Central memory CD4-positive, alpha-beta T cell (primary cell): Measurements from ENCODE around the gene NEURL4.
A peak's percentile ranks its signal among the peaks of the same experiment; 100 is the strongest.

Experiments
- DNase-seq: peaks from one replicate; pipeline ENCODE4 v3.0.0; 2022

Gene NEURL4

GRCh38 chr17:7321466-7321865 is 7.7 kb downstream of the NEURL4 start:
- no peak for DNase-seq

DNA sequence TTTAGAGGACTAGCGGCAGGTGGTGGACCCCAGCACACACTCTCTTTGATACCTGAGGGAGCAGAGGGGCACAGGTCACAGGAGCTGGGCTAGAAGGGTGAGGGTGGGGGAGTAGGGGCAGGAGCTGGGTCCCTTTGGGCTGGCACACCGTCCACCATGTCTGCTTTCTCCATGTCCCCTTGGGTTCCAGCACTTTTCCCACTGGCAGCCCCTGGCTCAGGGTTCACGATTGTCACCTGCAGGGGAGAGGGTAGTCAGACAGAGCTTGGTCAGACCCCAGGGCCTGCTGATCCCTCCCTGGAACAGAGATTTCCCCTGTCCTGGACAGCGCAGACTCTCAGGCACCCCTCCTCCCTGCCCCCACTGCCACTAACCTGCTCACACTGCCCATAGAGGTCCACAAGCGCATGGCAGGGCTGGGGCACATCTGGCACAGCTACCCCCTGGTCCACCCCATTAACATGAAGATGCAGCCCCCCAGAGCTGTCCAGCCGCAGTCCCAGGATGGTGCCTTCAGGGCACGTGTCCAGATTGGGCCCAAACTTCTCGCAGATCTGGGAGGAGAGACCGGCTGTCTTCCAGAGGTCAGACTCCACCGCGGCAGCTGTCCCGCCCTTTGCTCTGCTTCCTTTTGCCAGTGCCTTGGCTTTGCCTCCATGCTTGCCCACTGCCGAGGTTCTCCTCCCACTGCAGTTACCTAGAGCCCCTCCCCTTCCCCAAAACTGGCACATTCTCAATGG is 10.8 kb downstream of the NEURL4 start:
- no peak for DNase-seq

GRCh38 chr17:7317161-7317803 is 11.9 kb downstream of the NEURL4 start:
- no peak for DNase-seq

DNA sequence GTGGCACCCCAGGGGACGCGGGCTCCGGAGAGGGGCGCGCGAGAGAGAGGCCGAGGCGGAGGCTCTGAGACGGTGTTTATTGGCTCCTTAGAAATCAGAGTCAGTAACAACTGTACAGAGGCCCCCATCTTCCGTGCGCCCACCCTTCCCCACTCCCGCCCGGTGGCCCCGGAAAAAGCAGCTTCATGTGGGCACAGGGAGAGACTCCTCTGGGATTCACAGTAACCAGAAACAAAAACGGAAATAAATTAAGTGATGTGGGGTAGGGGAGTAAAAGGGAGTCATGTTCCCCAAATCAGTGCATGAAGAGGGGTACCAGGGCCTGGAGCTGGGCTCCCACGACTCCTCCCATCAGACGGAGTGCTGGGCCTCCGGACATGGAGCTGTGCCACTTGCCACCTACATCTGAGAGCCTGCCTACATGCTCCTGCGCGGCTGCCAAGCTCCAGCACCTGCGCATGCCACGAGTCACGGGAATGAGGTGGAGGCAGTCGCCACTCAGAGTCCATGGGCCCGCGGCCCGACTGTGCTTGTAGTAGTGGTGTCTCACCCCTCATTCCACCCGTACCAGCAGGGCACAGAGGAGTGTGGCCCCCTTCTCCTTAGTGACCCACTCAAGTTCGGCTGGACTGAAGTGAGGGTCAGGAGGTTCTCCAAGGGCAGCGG is 13.4 kb downstream of the NEURL4 start:
- DNase-seq = no peak

DNA sequence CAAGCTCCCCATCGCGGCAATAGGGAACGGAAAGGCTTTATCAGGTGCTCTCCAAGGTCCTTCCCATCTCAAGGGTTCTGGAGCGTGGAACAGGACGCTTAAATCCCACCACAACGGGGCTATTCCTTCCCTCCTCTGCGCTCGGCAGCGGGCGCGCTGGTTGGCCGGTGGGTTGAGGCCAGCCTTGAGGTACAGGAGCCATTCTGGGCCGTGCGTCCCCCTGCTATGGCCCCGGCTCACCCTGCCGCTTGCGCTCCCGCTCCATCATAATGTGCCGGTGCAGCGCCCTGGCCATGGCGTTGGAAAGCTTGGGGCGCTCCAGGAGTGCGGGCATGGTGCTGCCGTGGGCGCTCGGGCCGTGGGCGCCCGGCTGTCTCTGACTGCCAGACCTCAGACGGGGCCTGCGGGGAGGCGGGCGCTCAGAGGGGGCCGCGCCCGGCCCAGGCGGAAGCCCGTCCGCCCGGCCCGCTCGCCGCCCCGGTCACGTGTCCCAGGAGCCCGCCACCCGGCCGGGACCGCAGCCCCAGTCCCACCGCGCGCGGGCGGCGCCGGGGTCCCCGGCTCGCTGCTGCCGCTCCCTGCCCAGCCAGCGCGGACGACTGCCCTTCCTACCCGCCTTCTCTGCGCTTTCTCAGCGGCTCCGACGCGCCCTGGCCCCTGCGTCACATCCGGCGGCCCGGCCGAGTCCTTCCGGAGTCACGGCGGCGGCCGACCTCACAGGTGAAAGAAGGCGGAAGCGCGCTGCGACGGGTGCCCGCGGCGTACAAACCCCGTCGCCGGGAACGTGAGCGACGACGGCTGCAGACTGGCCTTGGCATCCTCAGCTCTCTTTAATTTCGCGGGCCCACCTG is 14.2 kb downstream of the NEURL4 start, which contains the start of gene GPS2:
Gene GPS2 (minus strand): TSS at position 642 of the 851 bp plus-strand sequence. CDS start 308 bp downstream, at position 334.
- DNase-seq = peak; percentile 91

- DNase-seq = no peak
Measured at GRCh38 chr17:7313890-7314718, 15.0 kb downstream of the NEURL4 start.

DNA sequence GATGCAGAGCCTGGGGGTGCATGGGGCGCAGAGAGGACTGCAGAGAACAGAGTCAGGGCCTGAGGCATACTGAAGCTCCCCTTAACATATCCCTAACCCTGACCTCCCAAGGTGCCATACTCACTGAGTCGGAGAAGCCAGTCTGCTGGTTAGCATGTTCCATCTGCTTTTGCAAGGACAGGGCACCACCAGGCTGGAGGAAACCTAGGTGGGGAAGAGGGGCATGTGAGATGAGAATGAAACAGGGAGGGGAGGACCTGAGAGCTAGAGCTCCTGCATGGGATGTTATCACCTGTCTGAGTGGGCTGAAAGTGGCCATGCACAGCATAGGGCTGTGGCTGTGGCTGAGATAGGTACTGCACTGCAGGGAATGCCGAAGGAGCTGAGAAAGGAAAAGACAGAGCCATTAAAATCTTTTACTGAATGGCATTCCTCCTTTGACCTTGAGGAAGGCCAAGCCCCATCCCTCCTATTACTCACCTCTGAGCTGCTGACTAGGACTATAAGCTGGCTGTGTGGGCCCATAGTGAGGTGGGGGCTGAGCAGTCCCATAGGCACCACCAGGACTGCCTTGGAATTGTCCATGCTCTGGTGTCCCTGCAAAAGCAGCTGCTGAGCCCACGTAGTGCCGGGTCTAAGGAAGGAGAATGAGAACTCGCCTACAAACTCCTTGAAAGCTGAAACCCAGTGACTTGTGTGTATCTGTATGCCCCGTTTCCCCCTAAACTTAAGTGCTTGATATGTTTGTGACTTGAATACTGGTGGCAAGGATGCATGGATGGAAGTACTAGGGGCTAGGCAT is 15.8 kb downstream of the NEURL4 start:
- DNase-seq = no peak

- no peak for DNase-seq
Measured at GRCh38 chr17:7312432-7313087, 16.6 kb downstream of the NEURL4 start.

DNA sequence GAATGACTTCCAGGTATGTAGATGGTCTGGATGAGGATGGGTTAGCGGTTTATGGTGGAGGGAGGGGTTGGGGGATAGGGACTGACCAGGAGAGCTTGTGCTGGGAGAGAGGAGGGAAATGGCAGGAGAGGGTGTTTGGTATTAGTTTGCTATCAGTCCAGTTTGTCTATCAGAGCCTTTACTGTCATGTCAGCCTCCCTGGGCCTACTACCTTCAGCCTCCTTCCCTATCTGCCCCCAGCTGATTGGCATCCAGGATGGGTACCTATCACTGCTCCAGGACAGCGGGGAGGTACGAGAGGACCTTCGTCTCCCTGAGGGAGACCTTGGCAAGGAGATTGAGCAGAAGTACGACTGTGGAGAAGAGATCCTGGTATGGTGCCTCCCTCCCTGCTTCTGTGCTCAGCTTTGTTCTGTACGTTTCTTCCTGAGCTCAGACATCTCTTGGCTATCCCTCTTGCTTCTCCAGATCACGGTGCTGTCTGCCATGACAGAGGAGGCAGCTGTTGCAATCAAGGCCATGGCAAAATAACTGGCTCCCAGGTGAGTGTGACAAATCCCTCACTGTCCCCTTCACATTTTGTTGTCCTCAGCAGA is 17.9 kb downstream of the NEURL4 start:
- no peak for DNase-seq

GRCh38 chr17:7309628-7310027 is 19.5 kb downstream of the NEURL4 start:
- no peak for DNase-seq

DNA sequence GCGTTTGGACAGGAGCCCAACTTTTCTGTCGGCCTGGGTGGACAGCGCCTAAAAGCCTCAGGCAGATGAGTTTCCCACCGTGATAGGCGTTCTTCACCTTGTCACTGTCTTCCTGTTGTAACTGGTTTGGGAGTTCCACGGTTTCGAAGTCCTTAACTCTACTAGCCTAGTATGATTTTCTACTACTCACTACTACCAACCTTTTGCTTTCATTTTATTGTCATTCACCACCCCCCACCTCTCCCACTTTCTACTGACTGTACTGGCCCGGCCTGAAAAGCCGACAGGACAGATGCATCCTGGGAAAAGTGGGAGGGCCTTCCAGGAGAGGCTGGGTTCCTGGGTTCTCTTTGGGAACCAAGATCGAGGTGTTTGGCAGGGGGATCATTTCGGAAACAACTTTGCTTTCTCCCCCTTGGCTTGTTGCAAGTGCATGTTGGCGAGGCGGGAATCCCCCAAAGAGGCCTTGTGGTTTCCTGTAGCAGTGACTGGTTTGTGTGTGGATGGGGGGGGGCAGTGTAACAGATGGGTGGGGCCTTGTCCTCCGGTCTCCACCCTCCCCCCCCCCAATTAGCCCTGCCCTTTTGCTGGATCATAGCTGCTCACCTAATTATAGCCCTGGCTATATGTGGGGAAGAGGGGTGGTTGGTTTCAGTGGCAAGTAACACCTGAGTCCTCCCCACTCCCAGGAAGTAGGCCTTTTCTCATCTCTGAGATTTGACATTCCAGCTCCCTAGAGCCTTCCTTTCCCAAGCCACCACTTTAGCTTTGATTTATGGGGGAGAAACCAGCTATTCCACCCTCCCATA is 20.3 kb downstream of the NEURL4 start:
- DNase-seq = peak; percentile 91

DNA sequence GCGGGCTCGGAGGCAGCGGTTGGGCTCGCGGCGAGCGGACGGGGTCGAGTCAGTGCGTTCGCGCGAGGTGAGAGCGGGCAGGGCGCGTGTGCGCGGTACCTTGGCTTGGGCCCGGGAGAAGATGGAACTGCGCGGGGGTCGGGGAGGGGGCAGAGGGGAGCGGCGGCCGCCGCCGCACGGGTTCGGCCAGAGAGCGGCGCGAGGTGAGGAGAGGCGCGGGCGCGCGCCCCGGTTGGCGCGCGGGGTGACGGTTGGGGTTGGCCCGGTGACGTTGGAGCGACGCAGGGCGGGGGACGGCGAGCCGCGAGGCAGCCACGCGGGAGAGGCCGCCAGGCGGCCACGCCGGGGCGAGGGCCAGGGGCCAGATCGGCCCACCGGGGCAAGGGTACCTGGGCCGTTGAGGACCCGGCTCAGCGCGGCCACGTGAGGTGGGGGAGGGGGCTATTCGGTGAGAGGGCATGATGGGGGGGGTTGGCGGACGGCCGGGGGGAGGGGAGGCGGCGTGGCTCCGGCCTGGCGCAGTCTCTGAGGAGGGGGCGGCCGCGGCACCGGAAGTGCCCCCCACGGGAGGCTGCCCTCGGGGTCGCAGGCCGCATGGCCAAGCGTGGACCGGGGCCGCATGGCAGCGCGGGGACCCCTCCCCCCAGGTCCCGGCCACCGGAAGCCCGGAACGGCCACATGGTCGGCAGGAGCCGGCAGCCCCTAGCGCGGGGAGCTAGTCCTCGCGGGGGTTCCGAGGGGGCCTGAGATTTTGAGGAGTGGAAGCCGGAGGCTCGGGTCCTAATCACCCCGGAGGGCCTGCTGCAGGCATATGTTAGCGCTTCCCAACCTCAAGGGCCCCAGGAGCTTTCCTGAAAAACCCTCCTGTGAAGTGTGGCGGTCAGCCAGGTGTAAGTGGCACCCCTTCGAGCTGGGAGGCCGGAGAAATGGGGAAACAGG is 21.2 kb downstream of the NEURL4 start:
- no peak for DNase-seq

GRCh38 chr17:7306911-7307685 is 22.0 kb downstream of the NEURL4 start, which contains the start of gene EIF5A:
EIF5A (plus strand) TSS chr17:7307628; CDS start chr17:7309636, 2,008 bp downstream.
- DNase-seq = peak; percentile 100

GRCh38 chr17:7304179-7304578 is 25.0 kb downstream of the NEURL4 start:
- DNase-seq = no peak

DNA sequence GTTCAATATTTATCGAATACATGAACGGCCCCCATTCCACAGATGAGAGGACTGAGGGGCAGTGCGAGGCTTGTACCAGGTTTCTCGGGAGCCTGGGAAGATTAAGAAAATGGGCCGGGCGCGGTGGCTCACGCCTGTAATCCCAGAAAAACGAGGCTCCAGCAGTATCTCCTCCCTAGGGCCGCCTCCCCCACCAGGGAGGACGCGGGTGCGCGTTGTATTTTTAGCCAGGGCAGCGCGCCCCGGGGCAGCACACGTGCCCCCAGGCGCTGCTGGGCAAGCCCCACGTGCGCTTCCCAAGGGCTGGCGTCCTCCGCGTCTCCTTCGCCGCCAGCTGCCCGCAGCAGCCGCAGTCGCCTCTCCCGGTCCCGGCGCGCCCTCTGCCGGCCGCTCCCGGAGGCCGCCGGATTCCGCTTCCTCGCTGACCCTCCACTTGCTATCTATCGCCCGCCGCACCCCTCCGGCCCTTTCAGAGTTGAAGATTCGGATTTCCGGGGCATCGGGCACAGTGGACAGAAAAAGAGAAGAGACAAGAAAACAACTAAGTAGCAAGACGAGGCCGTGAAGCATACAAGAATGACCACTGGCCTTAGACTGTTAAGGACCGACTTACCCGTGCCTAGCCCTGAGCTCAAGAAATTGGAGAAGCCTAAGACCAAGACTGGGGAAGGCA is 32.8 kb downstream of the NEURL4 start:
- peak; percentile 38 for DNase-seq
